ENCODE results near the gene KCNIP4. TPM values are rescaled to one million over a fixed set of nuclear protein-coding genes. Genes with fewer than 3 reads are reported as not detected.

The KCNIP4 gene
- total RNA-seq, 6 experiments from 2014 or later = not detected

GRCh38 chr4:21697583-21697982 is 251.0 kb downstream of the KCNIP4 start:
- 12% methylated on average over 10 of the region's 10 CpGs for WGBS (ENCODE audit: insufficient coverage, low coverage, low lambda C conversion rate, missing lambda C conversion rate)
- H3K36me3 ChIP-seq = no peaks in the 10 kb centered on the region
- ATAC-seq (no peak), DNase-seq (peak in 1 of 3 donors; percentile 34)
- intact Hi-C loops (cut with DNase I) = no loop called here
- no peaks in the 10 kb centered on the region for H3K9me3 ChIP-seq
- no peaks in the 10 kb centered on the region for H3K4me1 ChIP-seq
- H3K27me3 ChIP-seq = no peaks in the 10 kb centered on the region
- no peak overlapping the region for H3K4me3 ChIP-seq
- H3K27ac ChIP-seq = no peak overlapping the region
- TF ChIP-seq POLR2A (IDR thresholded peaks at IDR 0.05) = no peak
- no peak for TF ChIP-seq CTCF (IDR thresholded peaks at IDR 0.05)

- ATAC-seq = no peak
- 39% methylated on average over 4 of the region's 4 CpGs for WGBS (ENCODE audit: insufficient coverage, low coverage, low lambda C conversion rate, missing lambda C conversion rate)
- intact Hi-C loops (cut with DNase I) = no loop called here
These were observed 253.4 kb downstream of the KCNIP4 start for GRCh38 chr4:21695141-21695540.

GRCh38 chr4:21692241-21692640 is 256.3 kb downstream of the KCNIP4 start:
- no peak for TF ChIP-seq POLR2A (IDR thresholded peaks at IDR 0.05)
- no peak for TF ChIP-seq CTCF (IDR thresholded peaks at IDR 0.05)
- H3K27ac ChIP-seq = no peak overlapping the region
- no peaks in the 10 kb centered on the region for H3K4me1 ChIP-seq
- H3K9me3 ChIP-seq = no peaks in the 10 kb centered on the region
- no peak overlapping the region for H3K4me3 ChIP-seq
- no peak for DNase-seq
- WGBS (ENCODE audit: insufficient coverage, low coverage, low lambda C conversion rate, missing lambda C conversion rate) = 6% methylated on average over 1 of the region's 1 CpG
- no peaks in the 10 kb centered on the region for H3K36me3 ChIP-seq
- no peaks in the 10 kb centered on the region for H3K27me3 ChIP-seq
- intact Hi-C loops (cut with DNase I) = no loop called here
- no peak for ATAC-seq

More at GRCh38 chr4:21695141-21695540, 253.4 kb downstream of the KCNIP4 start:
- no peak for DNase-seq
- Histone ChIP-seq H3K4me1 (no peaks in the 10 kb centered on the region), H3K27ac (no peak overlapping the region), H3K9me3 (no peaks in the 10 kb centered on the region), H3K4me3 (no peak overlapping the region), H3K27me3 (no peaks in the 10 kb centered on the region), H3K36me3 (no peaks in the 10 kb centered on the region)
- TF ChIP-seq POLR2A (IDR thresholded peaks at IDR 0.05) (no peak), CTCF (IDR thresholded peaks at IDR 0.05) (no peak)

- Histone ChIP-seq H3K27me3 (no peaks in the 10 kb centered on the region), H3K4me3 (no peak overlapping the region), H3K36me3 (no peaks in the 10 kb centered on the region), H3K4me1 (no peaks in the 10 kb centered on the region), H3K27ac (no peak overlapping the region), H3K9me3 (no peaks in the 10 kb centered on the region)
- intact Hi-C loops (cut with DNase I) = no loop called here
- ATAC-seq (no peak), DNase-seq (no peak)
- 26% methylated on average over 3 of the region's 3 CpGs for WGBS (ENCODE audit: insufficient coverage, low coverage, low lambda C conversion rate, missing lambda C conversion rate)
- TF ChIP-seq CTCF (IDR thresholded peaks at IDR 0.05) = no peak
- no peak for TF ChIP-seq POLR2A (IDR thresholded peaks at IDR 0.05)
These were observed 259.8 kb downstream of the KCNIP4 start for GRCh38 chr4:21688596-21689265.
